T1000 (cell line): ENCODE measurements around the gene COL23A1.
"Not testable (repeated sequence)": the region's sequence is repeated elsewhere in the genome, so short reads cannot be mapped to it uniquely, and the experiment has no call there.

Experiments used
- DNase-seq: peaks from one replicate; lab custom pipeline; 2025; ENCODE audit warnings: mixed read lengths; lab: John Stamatoyannopoulos, UW

The COL23A1 gene

DNA sequence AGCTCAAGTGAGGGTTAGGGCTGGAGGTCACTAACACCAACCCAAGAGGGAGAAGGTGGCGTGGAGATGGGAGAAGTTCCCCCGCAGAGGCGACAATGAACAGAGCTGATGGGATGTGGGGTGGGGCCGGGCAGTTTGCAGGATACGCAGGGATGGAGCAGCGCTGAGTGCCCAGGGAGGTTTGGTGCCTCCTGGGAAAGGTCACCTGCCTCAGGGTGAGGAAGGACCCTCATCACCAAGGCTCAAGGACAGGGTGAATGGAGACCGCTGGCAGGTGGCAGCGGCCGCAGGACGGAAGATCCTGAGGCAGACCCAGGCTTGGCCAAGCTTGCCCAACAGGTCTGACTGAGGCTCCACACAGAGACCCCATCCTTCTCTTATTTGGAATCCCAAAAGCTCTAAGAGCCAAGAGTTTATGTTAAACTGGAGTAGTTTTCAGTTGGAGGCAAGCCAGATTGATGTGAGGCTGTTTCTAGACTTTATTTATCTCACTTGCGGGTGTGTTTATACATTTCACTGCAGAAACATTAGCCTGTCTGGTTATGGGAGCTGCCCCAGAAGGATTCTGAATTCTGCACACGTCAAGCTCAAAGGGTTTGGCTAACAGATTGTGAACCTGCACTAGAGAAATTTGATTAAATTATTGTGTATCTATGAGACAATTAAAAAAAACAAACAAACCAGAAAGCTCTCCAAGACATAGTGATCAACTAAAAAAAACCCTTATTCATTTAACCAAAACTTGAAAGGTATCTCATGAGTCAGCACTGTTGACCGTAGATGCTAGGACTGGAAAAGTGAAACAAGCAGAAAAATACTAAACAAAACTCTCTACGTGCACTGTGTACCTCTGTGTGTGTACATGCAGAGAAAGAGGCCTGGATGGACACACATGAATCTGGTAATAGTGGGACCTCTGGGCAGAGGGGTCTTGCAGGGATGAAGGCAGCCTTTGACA lies 211.4 kb downstream of the COL23A1 start:
- no peak for DNase-seq

DNA sequence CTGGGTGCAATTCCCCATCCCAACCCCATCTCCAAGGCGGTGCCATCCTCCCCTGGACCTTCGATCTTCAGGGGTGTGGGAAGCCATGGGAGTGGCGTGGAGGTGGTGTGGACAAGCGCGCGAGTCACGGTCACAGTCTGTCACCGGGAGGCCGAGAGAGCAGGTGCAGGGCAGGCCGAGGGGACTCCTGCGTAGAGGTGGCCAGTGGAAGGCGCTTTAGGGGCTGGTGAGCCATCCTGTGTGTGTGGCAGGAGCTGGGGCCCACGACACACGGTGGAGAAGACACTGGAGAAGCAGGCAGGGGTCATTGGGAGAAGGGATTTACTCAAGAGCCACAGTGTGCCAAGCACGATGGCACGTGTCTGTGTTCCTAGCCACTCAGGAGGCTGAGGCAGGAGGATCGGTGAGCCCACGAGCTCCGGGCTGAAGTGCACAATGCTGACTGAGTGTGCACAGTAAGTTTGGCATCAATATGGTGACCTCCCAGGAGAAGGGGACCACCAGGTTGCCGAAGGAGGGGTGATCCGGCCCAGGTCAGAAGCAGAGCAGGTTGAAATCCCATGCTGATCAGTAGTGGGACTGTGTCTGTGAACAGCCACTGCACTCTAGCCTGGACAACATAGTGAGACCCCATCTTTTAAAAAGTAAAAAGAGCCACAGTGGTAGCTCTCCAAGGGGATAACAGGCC lies 212.5 kb downstream of the COL23A1 start:
- DNase-seq, result no peak

- DNase-seq, result no peak
Measured at GRCh38 chr5:178376921-178377582, 213.1 kb downstream of the COL23A1 start.

DNA sequence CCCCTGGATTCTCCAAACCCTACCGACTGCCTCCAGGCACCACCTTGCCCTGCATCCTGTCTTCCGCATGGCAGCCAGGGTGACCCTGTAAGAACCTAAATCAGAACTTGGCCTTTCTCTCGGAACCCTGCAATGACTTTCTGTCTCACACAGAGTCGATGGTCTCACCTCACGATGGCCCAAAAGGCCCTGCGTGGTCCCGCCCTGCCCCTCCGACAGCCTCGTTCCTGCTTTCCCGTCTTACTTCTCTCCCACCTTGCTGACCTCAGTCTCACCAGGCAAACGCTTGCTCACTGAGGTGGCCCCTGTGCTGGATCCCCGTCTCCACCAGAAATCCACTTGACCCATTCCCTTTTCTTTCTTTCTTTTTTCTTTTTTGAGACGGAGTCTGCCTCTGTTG lies 214.8 kb downstream of the COL23A1 start:
- no peak for DNase-seq

- no peak for DNase-seq
Measured at GRCh38 chr5:178373711-178374110, 216.5 kb downstream of the COL23A1 start.

DNA sequence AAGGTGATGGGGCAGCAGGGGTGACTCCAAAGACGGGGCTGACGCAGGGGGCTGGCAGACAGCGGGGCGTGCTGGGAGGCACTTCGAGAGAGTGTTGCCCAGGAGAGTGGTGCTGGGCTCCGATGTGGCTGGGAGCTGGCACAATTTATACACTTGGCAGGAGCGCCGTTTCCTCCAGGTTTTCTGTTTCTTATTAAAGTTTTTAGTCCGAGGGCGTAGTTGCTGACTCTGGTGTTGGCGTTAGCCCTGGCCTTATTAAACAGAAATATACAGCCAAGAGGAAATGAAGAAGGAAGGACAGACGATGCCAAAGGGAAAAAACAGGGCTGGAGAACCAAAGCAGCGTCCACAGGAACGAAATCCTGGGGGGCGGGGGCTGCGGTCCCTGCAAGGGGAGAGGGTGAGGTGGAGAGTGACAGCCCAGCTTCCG lies 218.0 kb downstream of the COL23A1 start:
- DNase-seq, result no peak

GRCh38 chr5:178371362-178372111 lies 218.7 kb downstream of the COL23A1 start:
- DNase-seq, result no peak

DNA sequence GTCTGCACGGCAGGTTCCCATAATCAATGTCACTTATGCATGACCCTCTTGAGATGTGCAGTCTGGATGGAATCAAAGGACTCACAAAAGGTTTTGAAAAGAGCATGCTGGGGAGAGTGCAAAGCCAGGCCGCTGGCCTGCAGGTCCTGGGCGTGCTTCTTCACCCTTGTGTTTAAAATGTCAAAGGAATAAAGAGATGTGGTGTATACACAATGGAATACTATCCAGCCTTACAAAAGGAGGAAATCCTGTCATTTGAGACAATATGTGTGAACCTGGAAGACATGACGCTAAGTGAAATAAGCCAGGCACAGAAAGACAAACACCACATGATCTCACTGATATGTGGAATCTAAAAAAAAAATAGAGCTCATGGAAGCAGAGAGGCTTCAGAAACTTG lies 220.1 kb downstream of the COL23A1 start:
- no peak for DNase-seq

DNA sequence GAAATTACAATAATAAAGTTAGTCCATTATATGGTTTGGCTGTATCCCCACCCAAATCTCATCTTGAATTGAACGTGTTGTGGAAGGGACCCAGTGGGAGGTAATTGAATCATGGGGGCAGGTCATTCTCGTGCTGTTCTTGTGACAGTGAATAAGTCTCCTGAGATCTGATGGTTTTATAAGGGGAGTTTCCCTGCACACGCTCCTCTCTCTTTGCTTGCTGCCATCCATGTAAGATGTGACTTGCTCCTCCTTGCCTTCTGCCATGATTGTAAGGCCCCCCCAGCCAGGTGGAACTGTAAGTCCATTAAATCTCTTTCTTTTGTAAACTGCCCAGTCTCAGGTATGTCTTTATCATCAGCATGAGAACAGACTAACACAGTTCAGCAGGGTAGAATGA lies 220.7 kb downstream of the COL23A1 start:
- DNase-seq, result not testable (repeated sequence)

DNA sequence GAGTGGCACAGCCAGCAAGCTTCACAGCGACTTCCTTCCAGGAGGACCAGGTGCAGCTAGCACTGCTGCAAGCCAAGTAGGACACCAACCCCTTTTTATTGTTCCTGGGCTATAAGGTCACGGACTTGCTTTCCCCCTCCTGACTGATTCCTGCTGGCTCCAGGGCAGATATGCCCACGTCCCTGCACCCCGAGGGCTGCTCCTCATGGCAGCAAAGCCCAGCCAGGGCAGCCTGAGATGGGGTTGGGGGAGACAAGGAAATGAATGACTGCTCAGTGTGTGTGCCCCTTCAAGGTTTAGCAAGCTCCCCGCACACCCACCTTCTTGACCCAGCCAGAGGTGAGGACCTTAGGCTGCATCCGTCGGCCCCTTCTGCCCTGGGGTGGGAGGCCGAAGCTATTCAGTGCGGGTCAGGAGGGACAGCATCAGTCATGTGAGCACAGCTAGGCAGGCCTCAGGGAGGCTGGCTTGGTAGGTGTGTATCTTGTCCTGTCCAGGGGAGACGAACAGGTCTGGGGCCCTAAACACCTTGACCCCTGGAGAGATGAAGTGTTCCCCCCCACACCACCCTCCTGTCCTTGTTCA lies 221.4 kb downstream of the COL23A1 start:
- DNase-seq, result no peak

DNA sequence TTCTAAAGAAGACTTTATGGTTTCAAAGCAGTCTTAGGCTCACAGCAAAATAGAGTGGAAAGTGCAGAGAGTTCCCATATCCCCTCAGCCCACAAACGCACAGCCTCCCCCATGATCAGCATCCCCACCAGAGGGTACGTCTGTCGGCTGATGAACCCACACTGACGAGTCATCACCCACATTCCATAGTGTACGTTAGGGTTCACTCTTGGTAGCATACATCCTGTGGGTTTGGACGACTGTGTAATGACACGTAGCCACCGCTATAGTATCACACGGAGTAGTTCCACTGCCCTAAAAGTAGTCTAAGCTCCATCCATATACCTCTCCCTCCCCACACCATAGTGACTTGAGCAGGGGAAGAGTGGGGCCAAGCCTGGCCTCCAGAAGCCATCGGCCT lies 221.9 kb downstream of the COL23A1 start:
- no peak for DNase-seq

- DNase-seq, result no peak
Measured at GRCh38 chr5:178367736-178368120, 222.5 kb downstream of the COL23A1 start.

DNA sequence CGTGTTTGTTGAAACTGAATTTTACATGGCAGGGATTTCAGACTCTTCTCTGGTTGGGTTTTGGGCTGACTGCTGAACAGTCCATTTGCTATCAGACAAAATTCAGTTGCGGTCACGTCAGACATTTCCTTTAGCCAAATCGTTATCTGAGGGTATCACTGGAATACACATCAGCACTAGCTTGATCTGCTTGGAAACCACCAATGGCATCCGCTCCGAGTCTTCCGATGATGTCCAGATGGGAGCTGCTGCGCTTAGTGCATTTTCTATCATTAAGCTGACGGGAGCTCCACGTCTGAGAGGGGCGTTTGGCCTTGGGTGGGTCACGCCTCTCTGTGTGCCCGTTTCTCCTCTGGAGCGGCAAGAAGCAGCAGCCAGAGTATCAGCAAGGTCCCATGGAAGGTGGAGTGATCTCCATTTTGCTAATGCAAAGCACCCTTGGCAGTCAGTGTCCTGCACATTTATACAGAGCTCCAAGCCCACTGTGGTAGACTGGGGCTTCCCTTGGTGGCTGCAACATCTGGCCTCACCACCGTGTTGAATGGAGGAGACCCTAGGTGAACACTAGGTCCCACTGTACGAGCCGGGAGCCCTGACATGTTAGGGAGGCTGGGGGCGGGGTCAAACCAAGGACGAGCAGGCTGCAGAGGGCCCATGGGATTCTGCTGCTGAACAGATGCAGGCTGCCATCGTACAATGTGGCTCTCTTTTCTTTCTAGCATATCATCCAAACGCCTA lies 223.0 kb downstream of the COL23A1 start:
- no peak for DNase-seq

GRCh38 chr5:178365501-178366440 lies 224.4 kb downstream of the COL23A1 start:
- DNase-seq, result no peak

GRCh38 chr5:178364326-178364675 lies 225.9 kb downstream of the COL23A1 start:
- no peak for DNase-seq

GRCh38 chr5:178363501-178364325 lies 226.5 kb downstream of the COL23A1 start:
- no peak for DNase-seq

- DNase-seq, result no peak
Measured at GRCh38 chr5:178361657-178362445, 228.3 kb downstream of the COL23A1 start.

- DNase-seq, result no peak
Measured at GRCh38 chr5:178360926-178361235, 229.3 kb downstream of the COL23A1 start.
